GM21528 (cell line): ENCODE results near the gene DPY19L2.
"Not testable (repeated sequence)": the region's sequence is repeated elsewhere in the genome, so short reads cannot be mapped to it uniquely, and the experiment has no call there.

Experiments
- ATAC-seq: cut with Tn5 transposase; IDR thresholded peaks from one replicate; pipeline ENCODE4 v1.9.1; 2021; ENCODE audit warnings: mild to moderate bottlenecking, moderate library complexity; ENCODE audit not compliant: unreplicated experiment, low FRiP score

The DPY19L2 gene

DNA sequence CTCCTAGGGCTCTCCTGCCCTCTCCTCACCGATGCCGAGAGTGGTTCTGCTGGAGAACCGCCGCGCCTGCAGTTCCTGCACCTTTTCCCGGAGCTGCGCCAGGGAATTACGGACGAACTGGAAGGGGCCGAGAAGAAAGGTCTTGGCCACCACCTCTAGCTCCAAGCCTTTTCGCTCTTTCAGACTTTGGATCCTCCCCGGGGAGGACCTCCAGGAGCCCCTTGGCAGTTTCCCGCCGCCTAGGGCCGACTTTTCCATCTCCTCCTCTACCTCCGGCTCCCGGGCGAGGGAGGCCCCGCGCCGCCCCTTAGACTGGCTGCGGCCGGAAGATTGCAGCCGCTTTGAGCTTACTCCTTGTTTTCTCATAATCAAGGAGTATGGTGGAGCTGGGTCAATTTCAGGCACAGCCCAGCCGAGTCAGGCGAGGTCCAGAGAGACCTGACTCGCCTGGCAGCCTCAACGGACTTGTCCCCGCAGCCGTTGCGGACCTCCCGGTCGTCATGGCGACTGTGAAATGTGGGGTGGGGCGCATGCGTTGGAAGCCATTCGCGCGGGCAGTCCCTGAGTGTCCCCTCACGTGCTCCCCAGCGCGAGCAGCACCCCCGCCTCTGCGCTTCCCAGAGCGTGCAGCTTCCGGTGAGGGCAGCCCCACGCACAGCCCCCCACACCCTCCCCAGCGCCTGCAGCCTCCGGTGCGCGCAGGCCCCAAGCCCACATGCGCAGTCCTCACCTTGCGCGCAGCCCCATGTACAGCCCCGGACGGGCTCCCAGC, at the start of gene DPY19L2:
Gene DPY19L2 (minus strand): TSS at position 466 of the 772 bp plus-strand sequence. CDS start 100 bp downstream, at position 366.
- ATAC-seq = peak; percentile 85

DNA sequence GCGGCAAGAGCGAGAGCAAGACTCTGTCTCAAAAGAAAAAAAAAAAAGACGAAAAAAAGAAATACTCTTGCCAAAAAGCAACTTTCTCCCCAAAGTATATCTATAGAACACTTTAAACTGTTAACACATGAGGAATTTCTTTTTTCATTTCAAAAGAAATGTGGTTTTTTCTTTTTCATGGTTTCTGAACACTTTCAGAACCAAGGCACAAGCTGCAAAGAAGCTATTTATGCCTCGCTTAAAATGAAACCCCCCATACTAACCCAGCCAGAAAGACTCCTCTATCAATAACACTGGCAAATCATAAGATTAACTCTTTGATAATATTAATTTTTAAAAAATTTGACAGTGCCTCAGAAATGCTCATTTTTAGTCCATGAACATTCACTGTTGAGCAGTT, 48.6 kb upstream of the DPY19L2 start:
- not testable (repeated sequence) for ATAC-seq

DNA sequence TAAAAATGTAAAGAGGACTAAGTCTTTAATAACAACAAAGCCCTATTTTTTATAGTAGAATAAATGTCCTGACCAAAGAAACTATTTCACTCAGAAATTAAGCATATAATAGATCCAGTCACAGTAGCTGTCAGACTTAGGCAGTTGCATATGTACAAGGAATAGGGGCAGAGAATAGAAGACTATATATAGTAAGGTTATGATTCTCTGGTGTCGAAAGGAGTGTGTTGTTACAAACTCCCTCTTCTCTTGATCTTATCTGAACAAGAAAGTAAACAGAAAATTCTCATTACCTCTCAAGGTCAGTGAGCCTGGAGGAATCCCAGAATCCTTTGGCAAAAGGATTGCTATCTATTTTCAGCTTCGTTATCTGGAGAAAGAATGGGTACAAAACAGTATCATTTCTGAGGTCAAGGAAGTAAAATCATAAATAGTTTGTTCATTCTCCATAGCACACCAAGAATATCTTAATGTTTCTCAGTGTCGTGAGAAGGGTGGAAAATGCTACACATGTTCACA, 46.9 kb upstream of the DPY19L2 start:
- not testable (repeated sequence) for ATAC-seq

DNA sequence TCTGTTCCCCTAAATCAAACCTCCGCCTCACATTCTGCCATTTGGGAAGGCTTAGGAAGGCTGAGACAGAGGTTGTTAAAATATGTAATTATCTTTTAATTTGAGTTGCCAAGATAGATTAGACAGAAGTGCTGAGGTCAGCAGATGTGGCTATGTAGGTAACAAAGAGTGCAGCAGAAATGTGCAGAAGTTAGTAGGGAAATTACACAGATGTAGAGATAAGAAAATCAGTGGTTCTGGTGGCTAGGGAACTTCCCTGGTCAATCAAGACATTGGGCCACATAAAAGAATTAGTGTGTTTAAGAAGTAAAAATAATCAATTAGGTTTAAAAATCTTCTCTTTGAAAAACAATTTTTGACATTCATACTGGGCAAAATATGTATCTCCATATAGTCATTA, 46.1 kb upstream of the DPY19L2 start:
- not testable (repeated sequence) for ATAC-seq

DNA sequence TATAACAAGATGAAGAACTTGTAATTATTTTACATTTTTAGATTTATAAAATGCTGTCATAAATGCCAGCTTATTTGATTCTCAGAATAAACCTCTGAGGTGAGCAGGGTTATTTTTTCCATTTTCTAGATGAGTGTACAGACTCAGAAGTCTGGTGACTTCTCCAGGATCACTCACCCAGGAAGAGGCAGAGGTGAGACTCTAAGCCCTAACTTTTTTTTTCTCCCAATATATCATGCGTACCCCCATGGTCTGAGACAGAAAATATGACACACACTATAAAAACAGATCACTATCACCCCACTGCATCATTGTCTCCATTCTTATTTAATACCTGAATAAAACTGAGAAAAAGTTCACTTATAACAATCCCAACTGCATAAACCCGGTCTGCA, 45.4 kb upstream of the DPY19L2 start:
- not testable (repeated sequence) for ATAC-seq

DNA sequence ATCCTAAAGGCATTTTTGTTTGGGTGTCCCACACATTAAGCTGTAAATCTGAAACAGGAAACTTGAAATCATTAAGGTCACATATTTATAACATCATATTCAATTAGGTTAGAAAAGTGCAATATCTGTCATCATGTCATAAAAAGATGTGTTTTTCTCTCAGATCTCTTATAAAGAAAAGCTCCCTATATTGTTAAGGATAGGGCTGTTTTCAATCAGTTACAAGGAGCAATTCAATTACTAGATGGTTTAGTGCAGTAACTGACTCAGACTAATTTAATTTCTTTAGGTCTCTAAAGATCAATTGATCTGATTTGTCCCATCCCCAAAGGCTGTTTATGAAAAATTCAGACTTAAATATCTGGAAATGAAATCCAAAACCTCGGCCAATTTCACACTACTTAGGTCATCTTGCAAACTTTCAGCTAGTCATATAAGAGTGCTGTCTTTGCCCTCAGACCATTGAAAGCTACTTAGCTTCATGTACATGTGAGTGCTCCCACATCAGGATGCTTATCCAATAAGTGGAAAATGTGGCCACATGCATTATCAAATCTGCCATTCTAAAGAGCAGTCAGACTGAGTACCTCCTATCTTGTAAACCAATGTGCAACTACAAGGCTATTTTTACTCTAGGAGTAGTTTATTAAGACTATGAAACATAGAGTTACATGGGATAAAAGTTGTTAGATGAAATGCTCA, 44.8 kb upstream of the DPY19L2 start:
- ATAC-seq = not testable (repeated sequence)

DNA sequence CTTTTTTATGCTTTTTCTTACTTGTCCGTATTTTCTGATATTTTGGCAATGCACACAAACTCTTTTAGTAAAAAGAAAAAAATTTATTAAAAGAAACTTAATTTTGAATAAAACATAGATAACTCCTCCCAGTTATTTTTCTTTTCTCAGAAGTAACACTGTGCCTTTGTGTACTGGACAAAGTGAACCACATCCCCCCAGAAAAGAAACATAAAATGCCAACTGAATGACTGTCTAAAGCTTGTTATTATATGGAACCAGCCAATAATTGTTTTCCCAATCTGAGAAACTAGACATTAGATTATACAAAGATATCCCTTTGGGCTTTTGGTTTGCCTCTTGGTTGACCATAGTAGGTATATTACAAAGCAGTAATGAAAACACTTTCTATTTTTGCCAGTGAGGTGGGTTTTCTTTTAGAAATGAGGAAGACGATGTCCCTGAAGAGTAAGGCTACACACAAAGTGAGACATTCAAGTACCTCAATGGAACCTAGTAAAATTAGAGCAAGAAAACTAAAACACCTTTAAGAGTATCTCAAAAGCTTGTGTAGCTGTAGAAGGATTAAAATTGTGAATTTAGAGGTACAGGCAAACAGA, 44.2 kb upstream of the DPY19L2 start:
- ATAC-seq = not testable (repeated sequence)

DNA sequence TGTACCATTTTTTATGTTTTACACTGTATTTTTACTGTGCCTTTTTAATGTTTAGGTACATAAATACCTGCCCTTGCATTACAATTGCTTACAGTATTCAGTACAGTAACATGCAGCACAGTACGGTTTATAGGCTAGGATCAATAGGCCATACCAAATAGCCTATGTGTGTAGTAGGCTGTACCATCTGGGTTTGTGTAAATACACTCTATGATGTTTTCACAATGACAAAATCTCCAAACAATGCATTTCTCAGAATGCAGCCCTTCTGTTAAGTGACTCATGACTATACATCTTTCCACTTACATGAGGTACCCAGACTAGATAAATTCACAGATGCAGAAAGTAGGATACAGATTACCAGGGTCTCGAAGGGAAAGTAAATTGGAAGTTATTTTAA, 43.0 kb upstream of the DPY19L2 start:
- ATAC-seq = not testable (repeated sequence)

DNA sequence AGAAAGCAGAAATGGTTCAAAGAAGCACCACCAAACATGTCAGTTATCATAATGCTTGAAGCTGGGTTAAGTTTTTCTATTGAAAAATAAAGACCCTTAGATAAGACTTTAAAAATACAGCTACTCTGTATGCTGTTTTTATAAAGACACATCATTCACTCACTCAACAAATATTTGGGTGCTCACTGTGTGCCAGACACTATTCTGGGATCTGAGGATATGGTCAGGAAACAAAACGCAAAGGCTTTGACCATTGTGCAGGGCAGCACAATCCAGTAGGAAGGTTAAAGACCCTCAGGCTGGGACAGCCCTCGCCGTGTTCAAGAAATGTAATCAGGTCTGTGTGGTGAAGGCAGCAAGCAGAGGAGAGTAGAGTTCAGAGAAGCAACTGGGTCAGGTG, 38.0 kb upstream of the DPY19L2 start:
- no peak for ATAC-seq

DNA sequence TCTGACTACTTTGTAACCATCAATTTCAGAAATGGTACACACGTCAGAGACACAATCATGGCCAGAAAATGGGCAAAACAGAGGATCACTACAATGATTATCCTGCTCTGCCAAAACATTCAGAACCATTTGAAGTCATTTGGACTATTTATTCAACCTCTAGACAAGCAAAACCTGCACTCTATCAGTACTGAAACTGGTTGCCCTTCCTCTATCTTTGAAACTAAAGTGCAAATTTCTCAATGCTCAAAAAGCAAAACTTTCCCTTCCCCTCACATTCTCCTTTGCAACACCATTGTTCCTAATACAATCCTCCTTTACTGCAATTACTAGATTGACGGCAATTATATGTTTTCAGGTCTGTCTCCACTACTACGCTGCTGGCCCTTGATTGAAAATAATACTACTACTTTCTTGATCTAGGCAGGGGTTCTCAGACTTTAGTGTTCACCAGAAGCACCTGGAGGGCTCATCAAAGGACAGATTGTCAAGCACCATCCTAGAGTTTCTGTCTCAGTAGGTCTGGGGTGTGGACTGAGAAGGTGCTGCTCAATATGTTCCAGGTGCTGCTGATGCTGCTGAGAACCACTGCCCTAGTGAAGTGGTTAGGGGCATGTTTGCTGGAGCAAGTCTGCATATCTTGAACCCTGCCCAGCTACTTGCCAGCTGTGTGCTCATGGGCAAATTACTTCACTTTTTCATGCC, 31.5 kb upstream of the DPY19L2 start:
- not testable (repeated sequence) for ATAC-seq

DNA sequence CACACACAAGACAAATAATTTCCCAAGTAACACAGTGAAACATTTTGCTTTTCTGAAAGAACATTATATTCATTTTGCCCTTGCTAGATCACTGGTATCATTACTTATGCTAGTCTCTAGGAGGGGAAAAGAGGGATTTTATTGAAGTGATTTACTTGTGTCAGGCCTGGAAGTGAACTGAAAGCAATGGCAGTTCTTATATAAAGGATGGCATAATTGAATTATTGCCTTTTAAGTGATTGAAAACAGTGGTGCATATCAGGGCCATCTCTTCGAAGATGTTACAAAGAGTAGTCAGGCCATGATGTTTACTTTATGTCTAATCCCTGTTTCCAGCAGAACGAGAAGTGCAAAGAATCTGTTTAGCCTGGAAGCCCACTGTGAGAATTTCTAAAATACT, 30.7 kb upstream of the DPY19L2 start:
- not testable (repeated sequence) for ATAC-seq

DNA sequence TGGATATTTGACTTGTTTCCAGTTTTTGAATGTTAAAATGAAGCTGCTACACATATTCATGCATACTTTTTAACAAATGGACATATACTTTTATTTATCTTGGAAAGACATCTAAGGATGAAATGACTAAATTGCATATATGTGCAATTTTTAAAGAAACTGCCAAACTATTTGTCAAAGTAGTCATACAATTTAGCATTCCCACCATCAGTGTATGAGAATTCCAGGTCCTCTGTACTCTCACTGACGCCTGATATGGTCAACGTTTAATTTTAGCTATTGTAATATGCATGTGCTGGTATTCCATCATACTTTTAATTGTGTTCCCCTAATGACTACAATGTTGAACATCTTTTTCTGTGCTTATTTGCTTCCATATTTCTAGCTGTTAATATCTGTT, 22.5 kb upstream of the DPY19L2 start:
- ATAC-seq = not testable (repeated sequence)

DNA sequence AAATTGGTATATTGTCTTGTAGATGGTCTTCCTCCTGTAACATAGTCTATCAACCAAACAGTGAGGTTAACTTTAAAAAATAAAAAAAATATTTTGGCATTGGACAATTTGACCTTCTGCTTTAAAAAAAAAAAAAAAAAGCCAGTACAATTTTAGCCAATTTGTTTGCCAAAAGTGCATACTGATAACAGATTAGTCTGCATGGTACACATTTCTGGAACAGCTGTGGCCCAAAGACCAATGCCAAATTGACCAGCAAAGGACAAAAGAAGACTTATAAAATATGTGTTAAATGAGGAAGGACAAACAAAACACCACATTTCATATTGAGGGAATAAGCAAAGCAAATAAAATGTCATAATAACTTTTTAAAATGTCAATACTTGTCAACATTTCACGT, 20.8 kb upstream of the DPY19L2 start:
- ATAC-seq = not testable (repeated sequence)

DNA sequence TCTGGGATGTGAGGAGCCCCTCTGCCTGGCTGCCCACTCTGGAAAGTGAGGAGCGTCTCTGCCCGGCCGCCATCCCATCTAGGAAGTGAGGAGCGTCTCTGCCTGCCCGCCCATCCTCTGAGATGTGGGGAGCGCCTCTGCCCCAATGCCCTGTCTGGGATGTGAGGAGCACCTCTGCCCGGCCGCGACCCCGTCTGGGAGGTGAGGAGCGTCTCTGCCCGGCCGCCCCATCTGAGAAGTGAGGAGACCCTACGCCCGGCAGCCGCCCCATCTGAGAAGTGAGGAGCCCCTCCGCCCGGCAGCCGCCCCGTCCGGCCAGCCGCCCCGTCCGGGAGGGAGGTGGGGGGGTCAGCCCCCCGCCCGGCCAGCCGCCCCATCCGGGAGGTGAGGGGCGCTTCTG, 18.3 kb upstream of the DPY19L2 start:
- not testable (repeated sequence) for ATAC-seq

DNA sequence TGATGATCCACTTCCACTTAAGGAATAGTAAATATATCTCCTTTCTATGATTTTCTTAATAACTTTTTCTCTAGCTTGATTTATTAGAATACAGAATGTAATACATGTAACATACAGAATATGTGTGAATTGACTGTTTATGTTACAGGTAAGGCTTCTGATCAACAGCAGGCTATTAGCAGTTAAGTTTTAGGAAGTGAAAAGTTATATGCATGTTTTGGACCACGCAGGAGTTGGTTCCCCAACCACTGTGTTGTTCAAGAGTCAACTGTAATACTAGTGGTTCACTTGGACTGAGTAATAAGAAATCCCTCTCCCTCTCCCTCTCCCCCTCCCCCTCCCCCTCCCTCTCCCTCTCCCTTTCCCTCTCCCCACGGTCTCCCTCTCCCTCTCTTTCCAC, 17.5 kb upstream of the DPY19L2 start:
- ATAC-seq = not testable (repeated sequence)

DNA sequence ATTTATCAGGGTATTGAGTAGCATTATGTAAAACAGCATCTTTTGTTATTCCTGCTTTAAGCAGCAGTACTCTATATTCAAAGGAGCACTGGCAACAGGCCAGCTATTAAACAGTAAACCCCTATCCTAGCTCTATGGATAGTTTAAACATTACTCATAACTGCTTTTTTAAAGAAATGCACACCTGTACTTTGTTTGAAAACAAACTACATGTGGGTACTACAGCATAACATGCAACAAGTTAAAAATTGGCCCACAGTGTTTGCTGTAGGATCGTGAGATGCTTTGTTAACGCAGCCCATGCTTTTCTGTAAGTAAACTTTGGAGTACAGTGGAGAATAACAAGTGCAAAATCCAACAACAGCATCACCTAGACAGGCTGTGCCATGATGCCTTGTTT, 14.3 kb upstream of the DPY19L2 start:
- not testable (repeated sequence) for ATAC-seq

DNA sequence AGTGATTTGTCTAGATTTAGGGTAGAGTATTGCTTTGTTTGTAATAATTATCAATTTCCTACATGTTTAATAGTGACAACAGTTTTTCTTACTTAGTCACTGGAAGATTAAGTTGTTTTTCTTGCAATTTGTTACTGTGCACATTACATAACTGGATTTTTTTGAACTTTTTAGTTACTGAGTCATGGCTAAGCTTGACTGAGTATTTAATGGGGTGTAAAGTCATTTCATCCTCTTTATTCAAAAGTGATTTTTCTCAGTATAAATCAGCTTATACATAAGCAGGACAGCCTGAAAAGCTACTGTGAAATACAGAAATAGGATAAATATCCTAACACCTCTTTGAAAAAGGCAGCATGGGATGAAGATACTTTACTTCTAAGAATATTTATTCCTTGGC, 12.5 kb upstream of the DPY19L2 start:
- not testable (repeated sequence) for ATAC-seq

DNA sequence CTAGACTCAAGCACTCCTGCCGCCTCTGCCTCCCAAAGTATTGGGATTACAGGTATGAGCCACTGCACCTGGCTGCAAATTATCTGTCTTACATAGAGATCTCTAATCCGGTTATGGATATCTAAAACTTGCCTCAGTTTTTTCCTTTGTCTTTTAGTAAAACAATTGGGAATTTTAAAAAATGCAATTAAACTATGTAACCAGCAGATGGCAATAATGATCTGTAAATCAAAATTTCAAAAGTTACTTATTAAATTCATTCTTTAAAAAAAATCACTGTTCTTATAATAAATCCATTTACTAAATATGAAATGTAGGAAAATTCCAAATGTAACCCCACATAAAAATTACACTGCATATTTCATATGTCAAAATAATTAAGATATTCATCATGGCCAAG, 4.3 kb upstream of the DPY19L2 start:
- not testable (repeated sequence) for ATAC-seq

DNA sequence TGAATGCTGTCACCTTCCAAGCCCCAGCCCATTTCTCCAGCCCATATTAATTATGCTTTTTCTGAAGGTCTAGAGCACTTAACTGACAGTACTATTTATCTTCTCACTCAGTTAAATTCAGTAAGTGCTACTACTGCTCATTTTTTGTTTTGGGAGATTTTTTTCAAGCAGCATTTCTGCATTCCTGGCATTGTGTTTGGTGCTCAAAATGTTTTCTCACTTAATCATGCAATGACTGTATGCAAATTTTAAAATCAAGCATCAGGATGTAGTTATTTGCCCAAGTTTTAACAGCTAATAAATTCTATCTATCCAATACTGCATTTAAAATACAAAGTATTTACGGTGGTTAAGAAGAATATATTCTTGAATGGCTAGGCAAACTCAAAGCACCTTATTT, 1.6 kb upstream of the DPY19L2 start:
- ATAC-seq = not testable (repeated sequence)

DNA sequence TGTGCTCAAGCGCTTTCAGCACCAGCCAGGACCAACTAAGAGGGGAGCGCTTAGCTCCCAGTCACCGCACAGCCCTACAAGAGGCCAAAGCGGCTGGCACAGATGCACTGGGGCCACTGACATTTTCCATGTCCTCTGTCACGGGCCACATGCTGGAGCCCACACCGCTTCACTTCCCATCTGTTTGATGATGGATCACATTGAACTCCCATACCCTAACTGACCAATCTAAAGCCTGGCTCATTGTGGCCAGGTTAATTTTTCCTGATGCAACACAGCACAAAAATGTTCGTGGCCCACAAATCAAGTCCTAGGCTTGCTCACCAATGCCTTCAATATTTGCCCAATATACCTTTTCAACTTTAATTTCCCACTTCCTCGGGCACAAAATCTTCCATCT, 1.1 kb upstream of the DPY19L2 start:
- not testable (repeated sequence) for ATAC-seq
